ENCODE measurements around the gene SHMT1.
"Not testable (repeated sequence)": the region's sequence is repeated elsewhere in the genome, so short reads cannot be mapped to it uniquely, and the experiment has no call there.

The SHMT1 gene

DNA sequence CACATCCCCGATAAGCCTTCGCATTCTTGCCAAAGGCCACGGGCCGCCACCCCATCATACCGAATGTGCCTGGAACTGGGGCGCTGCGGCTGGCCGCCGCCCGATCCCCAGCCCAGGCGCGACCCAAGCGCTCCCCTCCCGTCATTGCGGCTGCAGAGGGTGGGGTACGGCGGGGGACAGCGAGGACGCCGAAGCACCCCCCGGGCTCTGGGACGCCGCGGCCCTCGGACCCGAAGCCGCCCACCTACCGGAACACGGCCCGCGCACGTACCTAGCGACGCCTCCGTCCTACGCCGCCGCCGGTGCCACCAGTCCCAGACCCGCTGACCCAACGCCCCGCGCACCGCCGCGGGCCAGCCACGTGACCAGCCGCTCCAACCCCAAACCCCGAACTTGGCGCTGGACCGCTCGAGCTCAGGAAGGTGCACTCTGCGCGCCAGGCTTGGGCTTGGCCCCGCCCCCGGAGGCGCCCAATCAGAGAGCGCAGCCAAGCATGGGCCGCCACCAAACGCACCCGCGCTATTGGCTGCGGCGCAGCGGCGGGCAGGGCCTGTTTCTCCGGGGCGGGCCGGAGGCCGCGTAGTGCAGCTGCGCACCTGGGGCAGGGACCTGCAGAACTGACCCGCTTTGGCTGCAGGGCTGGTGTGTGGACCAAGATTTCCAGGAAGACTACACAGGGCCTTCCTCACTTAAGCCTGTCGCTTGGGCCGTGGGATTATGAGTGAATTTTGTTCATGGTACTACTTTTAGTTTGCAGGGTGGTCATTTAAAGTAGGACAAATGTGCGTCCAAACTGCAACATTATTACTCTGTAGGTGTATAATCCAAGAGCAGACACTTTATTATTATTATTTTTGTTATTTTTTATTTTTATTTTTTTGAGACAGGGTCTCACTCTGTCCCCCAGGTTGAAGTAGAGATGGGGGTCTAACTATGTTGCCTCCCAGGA is at the start of gene SHMT1:
Gene SHMT1, minus strand, starts transcription at position 450 of the 949 bp plus-strand sequence. CDS start 7,569 bp downstream, outside the sequence.
- Histone ChIP-seq H3K9ac (ENCODE audit: low read depth, low read length) (peak within 1 kb of the TSS; percentile 96), H3K36me3 (ENCODE audit: insufficient read depth, low read length) (no peaks in the 10 kb centered on the region; the same call in 1 of the 2 replicates), H3K9me3 (ENCODE audit: control insufficient read depth, insufficient read depth, low read length) (no peaks in the 10 kb centered on the region), H3K4me1 (ENCODE audit: insufficient read depth, low read length) (no peaks in the 10 kb centered on the region)

DNA sequence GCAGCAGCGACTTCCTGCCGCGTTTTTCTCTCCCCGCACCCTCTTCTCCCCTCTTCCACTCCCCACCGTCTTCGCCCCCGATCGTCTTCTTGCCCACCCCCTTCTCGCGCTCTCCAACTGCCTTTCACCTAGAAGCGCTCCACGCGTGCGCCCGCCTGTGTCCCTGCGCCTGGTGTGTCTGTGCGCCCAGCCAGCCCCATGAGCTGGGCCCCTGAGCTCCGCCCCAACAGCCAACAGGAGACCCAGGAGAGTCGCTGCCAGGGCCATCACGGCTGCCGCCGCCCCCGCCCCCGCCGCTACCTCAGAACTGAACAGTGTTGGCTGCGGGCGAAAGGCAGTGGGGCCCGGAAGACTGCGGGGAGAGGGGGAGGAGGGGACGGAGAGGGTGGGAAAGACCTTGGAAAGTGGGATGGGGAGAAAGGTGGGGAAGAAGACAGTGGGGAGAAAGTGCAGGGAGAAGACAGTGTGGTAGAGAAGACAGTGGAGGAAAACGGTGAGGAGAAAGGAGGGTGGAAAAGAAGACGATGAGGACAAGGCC is 48.7 kb upstream of the SHMT1 start:
- H3K36me3 ChIP-seq (ENCODE audit: insufficient read depth, low read length); H3K4me1 ChIP-seq (ENCODE audit: insufficient read depth, low read length); H3K9ac ChIP-seq (ENCODE audit: low read depth, low read length): not testable (repeated sequence)

DNA sequence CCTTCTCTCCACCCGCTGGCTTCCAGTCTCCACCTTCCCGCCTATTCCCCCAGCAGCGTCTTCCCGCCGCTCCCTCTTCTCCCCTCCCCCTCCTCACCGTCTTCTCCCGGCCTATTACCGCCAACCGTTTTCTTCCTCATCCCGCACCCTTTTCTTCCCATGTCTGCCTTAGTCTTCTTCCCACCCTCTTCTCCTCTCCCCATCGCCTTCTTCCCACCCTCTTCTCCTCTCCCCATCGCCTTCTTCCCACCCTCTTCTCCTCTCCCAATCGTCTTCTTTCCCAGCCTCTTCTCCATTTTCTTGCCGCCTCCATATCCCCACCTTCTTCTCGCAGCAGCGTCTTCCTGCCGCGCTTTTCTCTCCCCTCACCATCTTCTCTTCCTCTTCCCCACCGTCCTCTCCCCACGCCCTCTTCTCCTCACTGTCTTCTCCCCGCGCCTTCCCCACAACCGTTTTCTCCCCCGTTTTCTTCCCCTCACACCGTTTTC is 48.1 kb upstream of the SHMT1 start:
- H3K4me1 ChIP-seq (ENCODE audit: insufficient read depth, low read length); H3K36me3 ChIP-seq (ENCODE audit: insufficient read depth, low read length); H3K9me3 ChIP-seq (ENCODE audit: control insufficient read depth, insufficient read depth, low read length): not testable (repeated sequence)
- H3K9ac ChIP-seq (ENCODE audit: low read depth, low read length): peak overlapping the region; percentile 72

More for the DNA sequence above, 48.7 kb upstream of the SHMT1 start:
- not testable (repeated sequence) for H3K9me3 ChIP-seq (ENCODE audit: control insufficient read depth, insufficient read depth, low read length)

DNA sequence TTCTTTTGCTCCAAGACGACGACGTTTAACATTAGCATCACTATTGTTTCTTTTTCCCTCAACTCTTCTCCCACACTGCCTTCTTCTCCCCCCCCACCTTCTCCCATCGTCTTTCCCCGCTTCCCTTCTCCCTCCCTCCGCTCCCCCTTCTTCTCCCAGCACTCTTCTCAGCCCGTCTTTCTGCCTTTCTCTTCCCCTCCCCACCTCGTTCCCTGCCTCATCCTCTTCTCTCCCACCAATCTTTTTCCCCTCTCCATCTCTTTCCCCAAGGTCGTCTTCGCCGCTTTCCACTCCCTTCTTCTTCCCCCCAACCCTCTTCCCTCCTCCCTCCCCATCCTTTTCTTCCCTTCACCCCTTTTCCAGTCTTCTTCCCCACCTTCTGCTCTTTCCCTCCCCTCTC is 47.4 kb upstream of the SHMT1 start:
- not testable (repeated sequence) for H3K36me3 ChIP-seq (ENCODE audit: insufficient read depth, low read length); H3K9me3 ChIP-seq (ENCODE audit: control insufficient read depth, insufficient read depth, low read length); H3K4me1 ChIP-seq (ENCODE audit: insufficient read depth, low read length)
- H3K9ac ChIP-seq (ENCODE audit: low read depth, low read length): peak overlapping the region; percentile 50; the same call in 1 of the 2 replicates

DNA sequence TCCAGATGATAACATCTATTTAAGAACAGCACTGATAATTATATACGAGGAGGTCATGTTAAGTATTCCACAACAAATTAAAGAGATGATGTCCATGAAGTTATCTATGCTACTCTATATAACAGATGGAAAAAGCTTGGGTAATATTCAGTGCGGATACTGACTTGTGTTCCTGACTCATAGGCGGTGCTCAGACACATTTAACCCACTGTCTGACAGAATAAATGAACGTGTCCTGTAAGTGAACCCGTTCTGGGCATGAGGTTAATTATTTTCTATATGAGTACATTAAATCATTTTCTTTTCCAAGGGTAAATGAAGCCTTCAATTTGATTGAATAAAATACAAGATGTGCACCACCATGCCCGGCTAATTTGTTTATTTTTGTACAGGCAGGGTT is 46.0 kb upstream of the SHMT1 start:
- not testable (repeated sequence) for H3K9ac ChIP-seq (ENCODE audit: low read depth, low read length); H3K36me3 ChIP-seq (ENCODE audit: insufficient read depth, low read length); H3K9me3 ChIP-seq (ENCODE audit: control insufficient read depth, insufficient read depth, low read length); H3K4me1 ChIP-seq (ENCODE audit: insufficient read depth, low read length)

DNA sequence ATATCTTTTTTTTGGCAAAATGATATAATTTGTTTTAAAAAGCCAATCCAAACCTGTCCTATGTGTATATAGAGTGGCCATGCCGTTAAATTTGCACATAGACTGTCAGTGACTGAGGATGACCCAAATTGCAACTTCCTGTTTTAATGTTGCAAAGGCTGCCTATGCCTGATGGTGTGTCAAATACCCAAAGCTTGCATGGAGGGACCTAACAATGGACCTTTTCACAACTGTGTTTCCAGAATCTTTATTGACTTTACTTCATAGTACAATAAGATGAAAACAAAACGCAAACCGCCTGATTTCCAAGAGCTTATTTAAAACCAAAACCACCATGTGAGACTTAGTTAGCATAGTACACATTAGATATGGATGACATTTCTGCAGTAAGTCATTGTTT is 45.6 kb upstream of the SHMT1 start:
- H3K9ac ChIP-seq (ENCODE audit: low read depth, low read length); H3K36me3 ChIP-seq (ENCODE audit: insufficient read depth, low read length): not testable (repeated sequence)

DNA sequence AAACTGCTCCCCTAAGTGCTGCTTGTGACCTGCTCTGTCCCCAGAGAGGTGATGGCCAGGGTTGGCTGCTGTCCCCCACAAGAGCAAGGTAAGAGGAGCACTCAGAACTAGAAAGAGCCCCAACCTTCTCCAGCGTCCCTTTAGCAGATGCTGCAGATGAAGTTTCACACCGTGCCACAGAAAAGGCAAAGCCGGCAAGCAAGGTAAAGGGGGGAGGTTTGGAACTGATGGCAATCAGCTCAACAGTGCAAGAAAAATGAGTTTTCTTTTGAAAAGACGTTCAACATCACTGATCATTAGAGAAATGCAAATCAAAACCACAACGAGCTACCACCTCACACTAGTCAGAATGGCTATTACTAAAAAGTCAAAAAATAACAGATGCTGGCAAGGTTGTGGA is 40.3 kb upstream of the SHMT1 start:
- H3K36me3 ChIP-seq (ENCODE audit: insufficient read depth, low read length); H3K9ac ChIP-seq (ENCODE audit: low read depth, low read length); H3K4me1 ChIP-seq (ENCODE audit: insufficient read depth, low read length); H3K9me3 ChIP-seq (ENCODE audit: control insufficient read depth, insufficient read depth, low read length): not testable (repeated sequence)

More for the DNA sequence above, 45.6 kb upstream of the SHMT1 start:
- H3K4me1 ChIP-seq (ENCODE audit: insufficient read depth, low read length); H3K9me3 ChIP-seq (ENCODE audit: control insufficient read depth, insufficient read depth, low read length): not testable (repeated sequence)

DNA sequence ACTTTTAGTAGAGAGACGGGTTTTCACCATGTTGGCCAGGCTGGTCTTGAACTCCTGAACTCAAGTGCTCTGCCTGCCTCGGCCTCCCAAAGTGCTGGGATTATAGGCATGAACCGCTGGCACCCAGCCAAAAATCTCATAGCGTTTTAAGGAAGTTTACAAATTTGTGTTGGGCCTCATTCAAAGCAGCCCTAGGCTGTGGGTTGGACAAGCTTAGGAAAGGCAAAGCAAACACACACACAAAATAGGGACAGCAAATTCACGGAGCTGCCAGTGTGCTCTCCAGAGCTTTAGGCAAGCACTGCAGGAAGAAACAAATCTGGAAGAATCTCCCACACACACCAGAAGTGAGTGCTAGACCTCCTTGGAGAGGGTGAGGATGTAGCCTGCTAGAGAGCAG is 39.8 kb upstream of the SHMT1 start:
- H3K36me3 ChIP-seq (ENCODE audit: insufficient read depth, low read length); H3K9me3 ChIP-seq (ENCODE audit: control insufficient read depth, insufficient read depth, low read length); H3K4me1 ChIP-seq (ENCODE audit: insufficient read depth, low read length); H3K9ac ChIP-seq (ENCODE audit: low read depth, low read length): not testable (repeated sequence)

DNA sequence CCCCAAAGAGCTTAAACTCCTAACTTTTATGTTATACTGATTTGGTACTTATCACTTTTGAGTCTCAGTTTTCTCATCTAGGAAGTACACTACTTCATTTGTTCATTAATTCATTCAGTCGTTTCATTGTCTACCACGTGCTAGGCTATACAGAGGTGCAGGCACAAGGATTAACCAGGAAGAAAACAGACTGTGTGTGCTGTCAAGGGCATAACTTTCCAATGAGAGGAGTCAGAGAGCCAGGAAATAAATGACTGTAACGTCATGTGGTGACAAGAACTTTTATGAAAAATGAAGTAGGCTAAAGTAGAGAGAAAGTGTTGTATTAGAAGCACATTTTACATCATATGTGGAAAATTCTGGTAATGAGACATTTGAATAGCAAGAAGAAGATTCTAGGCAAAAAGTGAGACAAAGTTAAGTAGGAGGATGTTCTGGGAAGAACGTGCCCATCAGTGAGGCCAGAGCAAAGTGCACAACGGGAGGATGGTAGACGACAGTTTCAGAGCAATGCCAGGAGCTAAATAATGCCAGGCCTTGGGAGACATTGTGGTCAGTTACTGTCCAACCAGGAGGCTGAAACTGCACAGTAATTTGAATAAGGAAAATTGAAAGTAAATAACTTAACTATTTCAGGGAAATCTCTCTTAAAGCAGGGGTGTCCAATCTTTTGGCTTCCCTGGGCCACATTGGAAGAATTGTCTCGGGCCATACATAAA is 38.7 kb upstream of the SHMT1 start:
- not testable (repeated sequence) for H3K9ac ChIP-seq (ENCODE audit: low read depth, low read length); H3K36me3 ChIP-seq (ENCODE audit: insufficient read depth, low read length); H3K4me1 ChIP-seq (ENCODE audit: insufficient read depth, low read length); H3K9me3 ChIP-seq (ENCODE audit: control insufficient read depth, insufficient read depth, low read length)

DNA sequence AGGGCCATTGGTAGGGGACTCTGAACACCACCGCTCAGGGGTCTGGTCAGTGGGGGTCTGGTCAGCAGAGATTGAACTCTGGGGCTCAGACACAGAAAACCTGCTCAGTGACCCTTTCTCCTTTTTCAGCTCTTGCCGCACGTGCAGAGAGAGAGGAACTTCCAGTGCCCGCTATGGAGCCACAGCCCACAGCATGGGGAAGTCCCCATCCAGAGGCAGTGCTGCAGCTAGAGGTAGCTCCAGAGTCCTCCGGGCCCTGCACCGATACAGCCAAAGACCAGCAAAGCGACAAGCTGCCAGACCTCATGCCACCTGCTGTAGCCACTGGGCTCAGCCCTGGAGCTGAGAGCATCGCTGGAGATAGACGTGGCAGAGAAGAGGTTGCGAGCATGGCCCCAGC is 25.4 kb upstream of the SHMT1 start:
- not testable (repeated sequence) for H3K4me1 ChIP-seq (ENCODE audit: insufficient read depth, low read length); H3K36me3 ChIP-seq (ENCODE audit: insufficient read depth, low read length); H3K9me3 ChIP-seq (ENCODE audit: control insufficient read depth, insufficient read depth, low read length); H3K9ac ChIP-seq (ENCODE audit: low read depth, low read length)

DNA sequence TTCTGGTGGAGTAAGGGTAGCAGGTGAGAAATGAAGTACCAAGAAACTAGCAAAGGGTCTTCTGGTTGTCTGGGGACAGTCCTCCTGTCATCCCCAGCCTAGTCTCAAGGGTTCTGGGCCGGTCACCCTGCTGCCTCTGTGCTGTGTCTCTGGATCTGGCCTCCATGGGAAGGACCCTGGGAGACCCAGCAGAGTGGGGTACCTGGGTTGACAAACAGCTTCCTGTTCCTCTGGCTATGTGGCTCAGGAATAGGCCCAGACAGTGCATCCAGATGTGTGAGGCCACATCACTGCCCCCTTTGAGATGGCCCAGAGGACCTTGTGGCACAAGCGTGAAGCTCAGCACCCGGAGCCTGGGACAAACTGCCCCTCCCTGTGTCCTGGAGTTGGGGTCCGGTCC is 24.9 kb upstream of the SHMT1 start:
- not testable (repeated sequence) for H3K36me3 ChIP-seq (ENCODE audit: insufficient read depth, low read length); H3K9ac ChIP-seq (ENCODE audit: low read depth, low read length); H3K4me1 ChIP-seq (ENCODE audit: insufficient read depth, low read length); H3K9me3 ChIP-seq (ENCODE audit: control insufficient read depth, insufficient read depth, low read length)

DNA sequence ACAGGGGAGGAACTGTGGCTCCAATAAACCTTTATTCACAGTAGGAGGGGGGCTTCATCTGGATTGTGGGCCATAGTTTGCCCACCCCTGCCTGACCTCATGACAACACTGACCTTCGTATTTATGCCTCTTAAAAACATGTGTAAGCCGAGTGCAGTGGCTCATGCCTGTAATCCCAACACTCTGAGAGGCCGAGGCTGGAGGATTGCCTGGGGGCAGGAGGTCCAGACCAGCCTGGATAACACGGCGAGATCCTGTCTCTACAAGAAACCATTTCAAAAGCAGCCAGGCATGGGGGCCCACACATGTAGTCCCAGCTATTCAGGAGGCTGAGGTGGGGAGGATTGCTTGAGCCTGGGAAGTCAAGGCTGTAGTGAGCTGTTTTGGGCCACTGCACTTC is 24.2 kb upstream of the SHMT1 start:
- not testable (repeated sequence) for H3K9me3 ChIP-seq (ENCODE audit: control insufficient read depth, insufficient read depth, low read length); H3K4me1 ChIP-seq (ENCODE audit: insufficient read depth, low read length); H3K9ac ChIP-seq (ENCODE audit: low read depth, low read length); H3K36me3 ChIP-seq (ENCODE audit: insufficient read depth, low read length)

DNA sequence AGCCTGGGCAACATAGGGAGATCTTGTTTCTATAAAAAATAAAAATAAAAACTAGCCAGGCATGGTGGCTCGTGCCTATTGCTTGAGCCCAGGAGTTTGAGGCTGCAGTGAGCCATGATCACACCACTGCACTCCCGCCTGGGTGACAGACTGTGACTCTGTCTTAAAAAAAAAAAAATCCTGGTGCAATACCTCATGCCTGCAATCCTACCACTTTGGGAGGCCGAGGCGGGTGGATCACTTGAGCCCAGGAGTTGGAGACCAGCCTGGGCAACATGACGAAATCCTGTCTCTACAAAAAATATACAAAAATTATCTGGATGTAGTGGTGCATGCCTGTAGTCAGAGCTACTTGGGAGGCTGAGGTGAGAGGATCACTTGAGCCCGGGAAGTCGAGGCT is 20.9 kb upstream of the SHMT1 start:
- H3K9me3 ChIP-seq (ENCODE audit: control insufficient read depth, insufficient read depth, low read length); H3K36me3 ChIP-seq (ENCODE audit: insufficient read depth, low read length); H3K4me1 ChIP-seq (ENCODE audit: insufficient read depth, low read length); H3K9ac ChIP-seq (ENCODE audit: low read depth, low read length): not testable (repeated sequence)

DNA sequence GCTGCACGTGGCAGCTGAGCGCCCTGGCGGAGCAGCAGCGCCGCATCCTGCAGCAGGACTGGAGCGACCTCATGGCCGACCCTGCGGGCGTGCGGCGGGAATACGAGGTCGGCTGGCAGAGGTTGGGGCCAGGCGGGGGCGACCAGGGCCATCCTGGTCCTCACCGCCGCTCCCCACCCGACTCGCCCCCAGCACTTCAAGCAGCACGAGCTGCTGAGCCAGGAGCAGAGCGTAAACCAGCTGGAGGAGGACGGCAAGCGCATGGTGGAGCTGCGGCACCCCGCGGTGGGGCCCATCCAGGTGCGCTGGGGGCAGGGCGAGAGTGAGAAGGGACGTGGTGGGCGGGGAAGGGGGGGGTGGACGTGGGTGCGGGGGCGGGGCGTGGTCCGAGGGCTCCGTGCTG is 19.7 kb upstream of the SHMT1 start:
- H3K4me1 ChIP-seq (ENCODE audit: insufficient read depth, low read length); H3K9ac ChIP-seq (ENCODE audit: low read depth, low read length); H3K9me3 ChIP-seq (ENCODE audit: control insufficient read depth, insufficient read depth, low read length); H3K36me3 ChIP-seq (ENCODE audit: insufficient read depth, low read length): not testable (repeated sequence)
